Amniotic epithelial cell (primary cell): ENCODE data around the gene ARHGDIB.

ENCODE experiments used
- DNase-seq: peaks from one replicate; pipeline ENCODE4 v3.0.0-alpha.2; 2010; ENCODE audit warnings: low read depth

The ARHGDIB gene

GRCh38 chr12:14982991-14983390, 21.6 kb upstream of the ARHGDIB start:
- DNase-seq, result no peak

GRCh38 chr12:14982562-14982961, 21.2 kb upstream of the ARHGDIB start:
- DNase-seq, result peak; percentile 75

- DNase-seq, result no peak
Measured at GRCh38 chr12:14981049-14981448, 19.6 kb upstream of the ARHGDIB start.

GRCh38 chr12:14979468-14979867, 18.1 kb upstream of the ARHGDIB start:
- DNase-seq, result no peak

GRCh38 chr12:14976658-14977057, 15.3 kb upstream of the ARHGDIB start:
- no peak for DNase-seq

- no peak for DNase-seq
Measured at GRCh38 chr12:14975457-14975856, 14.1 kb upstream of the ARHGDIB start.

GRCh38 chr12:14974633-14975032, 13.2 kb upstream of the ARHGDIB start:
- DNase-seq, result no peak

- no peak for DNase-seq
Measured at GRCh38 chr12:14972816-14973215, 11.4 kb upstream of the ARHGDIB start, which contains the start of gene PDE6H. Gene PDE6H, plus strand, starts transcription at chr12:14973042. Its CDS starts 4,971 bp downstream, at chr12:14978013.

GRCh38 chr12:14970473-14970872, 9.1 kb upstream of the ARHGDIB start:
- no peak for DNase-seq

GRCh38 chr12:14968478-14968877, 7.1 kb upstream of the ARHGDIB start:
- no peak for DNase-seq

GRCh38 chr12:14965221-14965620, 3.8 kb upstream of the ARHGDIB start:
- DNase-seq, result no peak

- no peak for DNase-seq
Measured at GRCh38 chr12:14964406-14964805, 3.0 kb upstream of the ARHGDIB start.

GRCh38 chr12:14963520-14963919, 2.1 kb upstream of the ARHGDIB start:
- no peak for DNase-seq

GRCh38 chr12:14962797-14963196, 1.4 kb upstream of the ARHGDIB start:
- no peak for DNase-seq

- no peak for DNase-seq
Measured at GRCh38 chr12:14962153-14962539, 745 bp upstream of the ARHGDIB start.

GRCh38 chr12:14960548-14961465, 594 bp downstream of the ARHGDIB start:
- DNase-seq, result peak; percentile 33

- DNase-seq, result no peak
Measured at GRCh38 chr12:14959916-14960496, 1.4 kb downstream of the ARHGDIB start.

- DNase-seq, result no peak
Measured at GRCh38 chr12:14959463-14959862, 1.9 kb downstream of the ARHGDIB start.

- no peak for DNase-seq
Measured at GRCh38 chr12:14959126-14959440, 2.3 kb downstream of the ARHGDIB start.

GRCh38 chr12:14958361-14959125, 2.9 kb downstream of the ARHGDIB start:
- peak; percentile 37 for DNase-seq

- DNase-seq, result no peak
Measured at GRCh38 chr12:14957551-14958168, 3.7 kb downstream of the ARHGDIB start.

GRCh38 chr12:14956905-14957304, 4.5 kb downstream of the ARHGDIB start:
- DNase-seq, result no peak
